Tibial nerve (tissue), 4 donors: ENCODE results near the gene AK9.

Experiments used
- CTCF ChIP-seq, 5 experiments: fragments of 200-600 bp in 3 of 5; fragments of 450-650 bp in 2 of 5; sonication (generic) in 3 of 5; IDR thresholded peaks; one replicate each; pipeline ENCODE4 v1.5.1; 2016 to 2019; ENCODE audit warnings: antibody characterized with exemption in 5 of 5, mild to moderate bottlenecking in 3 of 5, moderate library complexity in 2 of 5
- EP300 ChIP-seq, 2 donors: sonication (generic); formaldehyde crosslinking; IDR thresholded peaks; one replicate each; pipeline ENCODE4 v1.6.1; 2017; ENCODE audit warnings: antibody characterized with exemption in 2 of 2, mild to moderate bottlenecking in 1 of 2
- POLR2A ChIP-seq, 2 donors: fragments of 450-650 bp; IDR thresholded peaks; one replicate each; pipeline ENCODE4 v1.6.1; 2017; ENCODE audit warnings: antibody characterized with exemption in 2 of 2, mild to moderate bottlenecking in 2 of 2, moderate library complexity in 2 of 2

DNA sequence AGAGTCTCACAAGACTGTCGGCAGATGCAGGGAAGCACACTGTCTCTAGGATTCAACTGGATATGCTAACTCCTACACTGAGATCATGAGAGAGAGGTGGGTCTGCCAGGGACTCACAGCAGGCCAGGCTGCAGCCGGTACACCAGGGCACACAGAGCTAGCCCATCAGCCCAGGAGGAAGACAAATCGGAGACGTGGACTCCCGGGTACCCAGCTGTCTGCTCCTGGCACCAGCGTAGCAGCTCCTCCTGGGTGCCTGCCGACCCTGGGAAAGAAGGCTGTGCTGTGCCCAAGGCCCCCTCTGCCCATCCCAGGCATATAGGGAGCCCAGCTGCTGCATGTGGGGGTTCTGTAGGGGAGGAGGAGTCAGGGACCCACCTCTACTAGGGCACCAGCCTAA lies 242.4 kb downstream of the AK9 start:
- TF ChIP-seq CTCF (IDR thresholded peaks at IDR 0.05) (no peak), POLR2A (IDR thresholded peaks at IDR 0.05) (no peak), EP300 (IDR thresholded peaks at IDR 0.05) (no peak)
